Measurements from ENCODE around the gene L2HGDH.

The L2HGDH gene

DNA sequence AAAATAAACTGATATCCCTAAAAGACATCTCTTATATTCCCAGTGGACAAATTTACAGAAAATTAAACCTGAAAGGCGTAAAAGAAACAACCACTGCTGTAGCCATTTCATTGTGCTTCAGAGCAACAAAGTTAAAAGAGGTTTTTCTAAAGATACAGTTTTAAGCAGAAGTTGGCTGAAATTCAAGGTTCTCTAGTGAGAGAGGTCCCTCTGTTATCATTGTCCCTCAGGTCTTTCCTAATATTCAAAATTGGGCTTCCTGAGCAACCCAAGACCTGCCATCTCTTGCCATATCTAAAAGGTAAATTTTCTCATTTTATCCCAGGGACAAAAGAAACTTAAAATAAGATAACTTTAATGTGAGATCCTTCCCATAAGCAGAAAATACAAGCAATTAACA is 69.9 kb downstream of the L2HGDH start:
- no peak overlapping the region for H3K4me3 ChIP-seq (ENCODE audit: low read depth, low read length)
- in situ Hi-C loops (cut with HindIII; ENCODE audit: low sequenced_read_pairs): no loop called here
- TF ChIP-seq, protein P1, sequence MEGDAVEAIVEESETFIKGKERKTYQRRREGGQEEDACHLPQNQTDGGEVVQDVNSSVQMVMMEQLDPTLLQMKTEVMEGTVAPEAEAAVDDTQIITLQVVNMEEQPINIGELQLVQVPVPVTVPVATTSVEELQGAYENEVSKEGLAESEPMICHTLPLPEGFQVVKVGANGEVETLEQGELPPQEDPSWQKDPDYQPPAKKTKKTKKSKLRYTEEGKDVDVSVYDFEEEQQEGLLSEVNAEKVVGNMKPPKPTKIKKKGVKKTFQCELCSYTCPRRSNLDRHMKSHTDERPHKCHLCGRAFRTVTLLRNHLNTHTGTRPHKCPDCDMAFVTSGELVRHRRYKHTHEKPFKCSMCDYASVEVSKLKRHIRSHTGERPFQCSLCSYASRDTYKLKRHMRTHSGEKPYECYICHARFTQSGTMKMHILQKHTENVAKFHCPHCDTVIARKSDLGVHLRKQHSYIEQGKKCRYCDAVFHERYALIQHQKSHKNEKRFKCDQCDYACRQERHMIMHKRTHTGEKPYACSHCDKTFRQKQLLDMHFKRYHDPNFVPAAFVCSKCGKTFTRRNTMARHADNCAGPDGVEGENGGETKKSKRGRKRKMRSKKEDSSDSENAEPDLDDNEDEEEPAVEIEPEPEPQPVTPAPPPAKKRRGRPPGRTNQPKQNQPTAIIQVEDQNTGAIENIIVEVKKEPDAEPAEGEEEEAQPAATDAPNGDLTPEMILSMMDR (IDR thresholded peaks at IDR 0.05; ENCODE audit: low read depth, low read length, missing control alignments): no peak
- DNase-seq (ENCODE audit: low read depth): no peak

DNA sequence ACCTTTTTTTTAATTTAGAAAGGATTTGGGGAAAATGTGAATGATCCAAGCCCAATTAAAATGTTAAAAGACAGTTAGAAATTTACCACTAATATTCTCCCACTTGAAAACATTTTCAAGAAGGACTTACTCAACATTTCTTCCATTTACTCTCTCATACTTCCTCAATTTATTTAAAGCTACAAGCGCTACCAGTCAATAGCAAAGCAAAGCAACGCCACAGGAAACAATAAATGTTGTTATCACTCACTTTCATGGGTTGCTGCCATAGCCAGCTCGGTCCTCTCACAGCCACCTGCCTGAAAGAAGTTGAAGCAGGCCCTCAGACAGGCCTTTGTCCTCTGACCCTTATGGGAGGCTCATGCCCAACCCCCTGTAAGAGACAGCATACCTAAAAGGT is 74.6 kb downstream of the L2HGDH start:
- in situ Hi-C loops (cut with HindIII; ENCODE audit: low sequenced_read_pairs): no loop called here
- TF ChIP-seq, protein P1 (IDR thresholded peaks at IDR 0.05; ENCODE audit: low read depth, low read length, missing control alignments): no peak
- H3K4me3 ChIP-seq (ENCODE audit: low read depth, low read length): no peak overlapping the region
- DNase-seq (ENCODE audit: low read depth): no peak

DNA sequence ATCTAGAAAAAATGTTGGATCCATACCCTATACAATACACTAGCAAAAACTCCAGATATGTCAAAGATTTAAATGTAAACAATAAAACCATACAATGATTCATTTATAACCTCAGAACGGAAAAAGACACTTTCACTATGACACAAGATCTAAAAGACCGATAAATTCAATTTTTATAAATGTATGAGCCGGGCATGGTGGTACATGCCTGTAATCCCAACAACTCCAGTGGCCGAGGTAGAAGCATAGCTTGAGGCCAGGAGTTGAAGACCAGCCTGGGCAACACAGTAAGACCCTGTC is 78.1 kb downstream of the L2HGDH start:
- no peak for DNase-seq (ENCODE audit: low read depth)
- H3K4me3 ChIP-seq (ENCODE audit: low read depth, low read length): no peak overlapping the region
- TF ChIP-seq, protein P1 (IDR thresholded peaks at IDR 0.05; ENCODE audit: low read depth, low read length, missing control alignments): no peak
- in situ Hi-C loops (cut with HindIII; ENCODE audit: low sequenced_read_pairs): no loop called here

GRCh38 chr14:50233166-50233950 is 78.7 kb downstream of the L2HGDH start:
- DNase-seq (ENCODE audit: low read depth): no peak

GRCh38 chr14:50232276-50232642 is 79.8 kb downstream of the L2HGDH start:
- TF ChIP-seq, protein P1 (IDR thresholded peaks at IDR 0.05; ENCODE audit: low read depth, low read length, missing control alignments): no peak
- DNase-seq (ENCODE audit: low read depth): no peak
- H3K4me3 ChIP-seq (ENCODE audit: low read depth, low read length): peak overlapping the region; percentile 82
- in situ Hi-C loops (cut with HindIII; ENCODE audit: low sequenced_read_pairs): no loop called here

More at GRCh38 chr14:50233166-50233950, 78.7 kb downstream of the L2HGDH start:
- H3K4me3 ChIP-seq (ENCODE audit: low read depth, low read length): no peak overlapping the region
- in situ Hi-C loops (cut with HindIII; ENCODE audit: low sequenced_read_pairs): no loop called here
- TF ChIP-seq, protein P1 (IDR thresholded peaks at IDR 0.05; ENCODE audit: low read depth, low read length, missing control alignments): no peak

DNA sequence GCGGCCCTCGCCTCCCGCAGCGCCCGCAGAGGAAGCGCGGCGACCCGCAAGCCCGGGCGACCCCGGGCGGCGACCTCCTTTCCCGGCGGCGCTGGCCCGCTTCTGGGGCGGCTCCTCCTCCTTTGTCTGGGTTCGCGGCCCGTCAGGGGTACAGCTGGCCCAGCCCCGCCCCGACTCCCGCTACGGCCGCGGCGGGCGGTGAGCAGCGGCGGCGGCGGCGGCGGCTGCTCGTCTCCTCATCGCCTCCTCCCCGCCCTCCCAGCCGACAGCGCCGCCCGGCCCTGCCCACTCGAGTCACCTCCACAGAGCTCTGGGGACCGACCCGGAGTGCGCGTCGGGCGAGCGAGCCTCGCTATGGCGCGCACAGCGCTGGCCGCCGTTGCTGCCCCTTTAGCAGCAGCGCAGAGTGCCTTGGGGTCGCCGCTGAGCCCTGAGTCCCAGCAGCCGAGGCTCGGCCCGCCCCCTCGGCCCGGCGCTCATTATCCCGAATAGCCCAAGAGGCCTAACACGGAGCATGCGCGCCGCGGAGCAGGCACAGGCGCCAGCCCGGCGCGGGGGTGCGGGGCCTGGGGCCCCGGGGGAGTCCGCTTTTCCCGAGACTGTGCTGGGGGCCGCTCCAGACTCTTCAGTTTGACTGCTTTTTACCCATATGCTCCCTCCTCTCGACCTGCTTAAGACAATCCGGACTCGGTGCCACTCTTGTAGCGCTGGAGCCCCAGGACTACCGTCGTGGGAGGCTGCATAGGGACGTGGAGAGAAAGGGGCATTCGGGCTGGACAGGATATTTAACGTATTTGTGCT is 80.4 kb downstream of the L2HGDH start, which contains the start of gene SOS2:
Gene SOS2, minus strand, starts transcription at position 104 of the 801 bp plus-strand sequence. CDS start 295 bp downstream, outside the sequence.
- peak; percentile 40 for DNase-seq (ENCODE audit: low read depth)
- peak within 1 kb of the TSS; percentile 82 for H3K4me3 ChIP-seq (ENCODE audit: low read depth, low read length)
- TF ChIP-seq, protein P1 (IDR thresholded peaks at IDR 0.05; ENCODE audit: low read depth, low read length, missing control alignments): no peak
- in situ Hi-C loops (cut with HindIII; ENCODE audit: low sequenced_read_pairs): no loop called here
